Kasumi-1 (cell line): ENCODE data around the gene NLRX1.
"Not testable (repeated sequence)": the region's sequence is repeated elsewhere in the genome, so short reads cannot be mapped to it uniquely, and the experiment has no call there.

ENCODE experiments used
- DNase-seq, 2 experiments: peaks; one replicate each; lab custom pipeline; 2025; lab: John Stamatoyannopoulos, UW

Gene NLRX1, protein sequence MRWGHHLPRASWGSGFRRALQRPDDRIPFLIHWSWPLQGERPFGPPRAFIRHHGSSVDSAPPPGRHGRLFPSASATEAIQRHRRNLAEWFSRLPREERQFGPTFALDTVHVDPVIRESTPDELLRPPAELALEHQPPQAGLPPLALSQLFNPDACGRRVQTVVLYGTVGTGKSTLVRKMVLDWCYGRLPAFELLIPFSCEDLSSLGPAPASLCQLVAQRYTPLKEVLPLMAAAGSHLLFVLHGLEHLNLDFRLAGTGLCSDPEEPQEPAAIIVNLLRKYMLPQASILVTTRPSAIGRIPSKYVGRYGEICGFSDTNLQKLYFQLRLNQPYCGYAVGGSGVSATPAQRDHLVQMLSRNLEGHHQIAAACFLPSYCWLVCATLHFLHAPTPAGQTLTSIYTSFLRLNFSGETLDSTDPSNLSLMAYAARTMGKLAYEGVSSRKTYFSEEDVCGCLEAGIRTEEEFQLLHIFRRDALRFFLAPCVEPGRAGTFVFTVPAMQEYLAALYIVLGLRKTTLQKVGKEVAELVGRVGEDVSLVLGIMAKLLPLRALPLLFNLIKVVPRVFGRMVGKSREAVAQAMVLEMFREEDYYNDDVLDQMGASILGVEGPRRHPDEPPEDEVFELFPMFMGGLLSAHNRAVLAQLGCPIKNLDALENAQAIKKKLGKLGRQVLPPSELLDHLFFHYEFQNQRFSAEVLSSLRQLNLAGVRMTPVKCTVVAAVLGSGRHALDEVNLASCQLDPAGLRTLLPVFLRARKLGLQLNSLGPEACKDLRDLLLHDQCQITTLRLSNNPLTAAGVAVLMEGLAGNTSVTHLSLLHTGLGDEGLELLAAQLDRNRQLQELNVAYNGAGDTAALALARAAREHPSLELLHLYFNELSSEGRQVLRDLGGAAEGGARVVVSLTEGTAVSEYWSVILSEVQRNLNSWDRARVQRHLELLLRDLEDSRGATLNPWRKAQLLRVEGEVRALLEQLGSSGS

GRCh38 chr11:119168471-119169281 is at the start of gene NLRX1:
NLRX1 (plus strand) TSS chr11:119168725; CDS start chr11:119171404, 2,679 bp downstream.
- DNase-seq = peak; percentile 80 to 83

- DNase-seq = no peak
These were observed 49.6 kb upstream of the NLRX1 start for GRCh38 chr11:119118946-119119345.

DNA sequence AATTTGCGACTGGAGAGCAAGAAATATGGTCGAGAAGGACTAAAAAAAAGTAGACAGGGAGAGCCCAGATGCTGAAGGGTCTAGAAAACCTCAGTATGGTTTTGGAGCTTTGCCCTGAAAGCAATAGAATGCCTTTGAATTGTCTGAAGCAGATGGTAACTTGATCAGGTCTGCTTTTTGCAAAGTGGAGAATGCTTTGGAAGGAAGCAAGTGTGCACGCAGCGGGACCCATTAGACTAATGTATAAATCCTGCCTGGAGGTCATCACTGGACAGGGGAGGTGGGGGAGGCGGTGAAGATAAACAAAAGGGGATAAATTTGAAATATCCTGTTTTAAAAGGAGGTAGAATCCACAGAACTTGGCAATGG is 47.9 kb upstream of the NLRX1 start:
- DNase-seq = peak; percentile 32 to 41

GRCh38 chr11:119121008-119121810 is 47.3 kb upstream of the NLRX1 start, which contains the start of gene HINFP:
HINFP (plus strand) TSS chr11:119121580; CDS start chr11:119126945, 5,365 bp downstream.
- peak; percentile 98 to 99 for DNase-seq

DNA sequence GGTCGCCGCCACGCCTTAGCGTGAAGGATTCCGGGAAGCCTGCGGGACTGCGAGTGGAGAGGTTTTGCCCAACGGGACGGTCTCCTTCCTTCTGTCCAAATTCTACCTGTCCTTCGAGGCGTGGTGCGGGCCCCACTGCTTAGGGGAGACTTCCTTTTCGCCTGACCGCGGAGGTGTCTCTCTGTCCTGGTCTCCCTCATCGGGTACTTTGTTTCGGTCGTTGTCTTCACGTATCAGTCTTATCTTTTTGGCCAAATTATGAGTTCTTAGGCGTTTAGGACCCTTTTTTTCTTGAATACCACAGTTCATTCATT is 46.8 kb upstream of the NLRX1 start:
- DNase-seq = no peak

DNA sequence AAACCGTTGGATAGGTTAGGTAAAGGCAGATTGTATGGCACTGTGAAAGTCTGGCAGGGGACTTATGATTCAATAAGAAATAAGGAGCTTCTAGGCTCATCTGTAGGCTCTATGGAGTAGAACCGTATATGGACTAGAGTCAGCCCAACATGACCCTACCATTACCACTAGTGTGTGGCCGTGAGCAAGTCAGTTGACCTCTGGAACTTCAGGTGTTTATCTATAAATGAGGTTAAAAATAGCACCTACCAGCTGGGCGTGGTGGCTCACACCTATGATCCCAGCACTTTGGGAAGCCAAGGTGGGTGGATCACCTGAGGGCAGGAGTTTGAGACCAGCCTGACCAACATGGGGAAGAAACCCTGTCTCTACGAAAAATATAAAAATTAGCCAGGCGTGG is 42.7 kb upstream of the NLRX1 start:
- DNase-seq = no peak

DNA sequence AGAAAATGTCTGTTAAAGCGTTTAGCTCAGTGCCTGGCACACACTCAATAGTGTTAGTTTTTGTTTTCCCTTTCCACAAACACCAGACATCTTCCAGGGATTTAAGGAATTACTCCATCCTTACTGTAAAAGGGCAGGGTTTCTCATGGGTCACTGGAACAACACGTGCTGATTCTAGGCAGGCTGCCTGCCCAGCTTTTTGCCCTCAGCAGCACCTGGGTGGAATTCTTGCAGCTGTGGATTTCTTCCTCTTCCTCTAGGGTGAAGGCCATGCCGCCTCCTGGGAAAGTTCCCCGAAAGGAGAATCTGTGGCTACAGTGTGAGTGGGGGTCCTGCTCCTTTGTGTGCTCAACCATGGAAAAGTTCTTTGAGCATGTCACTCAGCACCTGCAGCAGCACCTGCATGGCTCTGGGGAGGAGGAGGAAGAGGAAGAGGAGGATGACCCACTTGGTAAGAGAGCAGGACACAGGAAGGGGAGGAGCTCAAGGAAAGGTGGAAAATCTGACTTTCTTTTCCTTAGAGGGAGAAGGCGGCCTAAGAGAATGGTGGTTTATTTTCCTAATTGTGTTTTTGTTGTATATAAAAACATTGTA is 41.8 kb upstream of the NLRX1 start:
- no peak for DNase-seq

- no peak for DNase-seq
These were observed 37.9 kb upstream of the NLRX1 start for GRCh38 chr11:119130662-119131061.

DNA sequence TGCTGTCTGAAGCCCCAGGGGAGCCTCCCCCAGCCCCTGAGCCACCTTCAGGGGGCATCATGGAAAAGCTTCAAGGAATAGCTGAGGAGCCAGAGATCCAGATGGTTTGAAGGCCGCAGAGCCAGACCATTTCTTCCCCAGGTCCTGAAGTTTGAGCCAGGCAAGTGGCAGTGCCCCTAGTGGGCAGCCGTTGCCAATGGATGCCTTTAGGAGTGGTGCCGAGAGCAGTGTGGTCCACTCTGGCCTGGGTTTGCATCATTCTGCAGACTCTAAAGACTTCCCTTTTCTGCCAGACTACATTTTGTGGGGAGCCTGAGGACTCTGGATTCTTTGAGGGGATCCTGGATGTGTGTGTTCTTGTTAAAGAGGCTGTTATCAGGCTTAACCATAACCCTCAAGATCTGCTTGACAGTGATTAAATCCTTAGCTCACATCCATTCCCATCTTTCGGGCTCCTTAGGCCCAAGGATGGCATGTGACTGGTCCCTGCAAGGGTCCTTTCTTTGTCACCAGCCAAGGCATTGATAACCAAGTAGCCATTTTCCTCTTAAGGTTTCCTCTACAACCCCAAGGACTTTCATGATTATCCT is 34.0 kb upstream of the NLRX1 start:
- DNase-seq = peak; percentile 34 to 37

DNA sequence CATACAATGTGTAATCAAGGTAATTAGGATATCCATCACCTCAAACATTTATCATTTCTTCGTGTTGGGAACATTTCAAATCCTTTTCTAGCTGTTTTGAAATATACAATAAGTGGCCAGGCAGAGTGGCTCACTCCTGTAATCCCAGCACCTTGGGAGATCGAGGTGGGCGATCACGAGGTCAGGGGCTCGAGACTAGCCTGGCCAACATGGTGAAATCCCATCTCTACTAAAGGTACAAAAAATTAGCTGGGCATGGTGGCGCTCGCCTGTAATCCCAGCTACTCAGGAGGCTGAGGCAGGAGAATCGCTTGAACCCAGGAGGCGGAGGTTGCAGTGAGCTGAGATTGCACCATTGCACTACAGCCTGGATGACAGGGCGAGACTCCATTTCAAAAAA is 29.2 kb upstream of the NLRX1 start:
- not testable (repeated sequence) for DNase-seq

DNA sequence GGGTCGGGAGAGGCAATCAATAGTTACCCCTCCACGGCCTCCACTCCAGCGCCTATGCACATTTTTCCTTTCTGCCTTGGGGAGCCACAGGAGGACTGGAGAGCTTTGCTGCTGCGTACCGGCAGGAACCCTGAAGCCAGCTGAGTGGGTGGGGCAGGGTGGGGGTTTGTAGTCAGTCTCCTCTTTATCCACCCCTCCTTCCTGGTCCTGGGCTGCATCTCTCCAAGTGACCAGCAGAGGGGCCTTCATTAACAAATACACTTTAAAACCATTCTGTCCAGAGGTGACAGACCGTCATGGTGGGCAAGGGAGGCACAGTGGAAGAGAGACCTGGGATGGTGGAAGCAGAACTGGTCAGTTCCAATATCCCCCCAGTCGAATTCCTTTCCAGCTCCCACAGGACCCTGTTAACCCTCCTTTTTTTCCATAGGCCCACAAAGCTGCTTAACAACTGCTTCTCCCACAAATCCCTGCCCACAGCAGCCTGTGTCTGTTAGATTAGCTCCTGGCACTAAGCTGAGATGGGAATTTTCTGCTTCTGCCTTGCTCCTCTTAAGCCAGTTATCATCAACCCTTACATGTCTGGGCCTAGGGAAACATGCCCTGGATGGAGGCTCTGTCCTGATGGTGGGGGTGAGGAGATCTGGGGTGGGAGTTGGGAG is 23.6 kb upstream of the NLRX1 start:
- peak; percentile 40 to 72 for DNase-seq

GRCh38 chr11:119145551-119145950 is 23.0 kb upstream of the NLRX1 start:
- DNase-seq = no peak

- no peak for DNase-seq
These were observed 20.8 kb upstream of the NLRX1 start for GRCh38 chr11:119147604-119148333.

- no peak for DNase-seq
These were observed 19.9 kb upstream of the NLRX1 start for GRCh38 chr11:119148720-119149017.

DNA sequence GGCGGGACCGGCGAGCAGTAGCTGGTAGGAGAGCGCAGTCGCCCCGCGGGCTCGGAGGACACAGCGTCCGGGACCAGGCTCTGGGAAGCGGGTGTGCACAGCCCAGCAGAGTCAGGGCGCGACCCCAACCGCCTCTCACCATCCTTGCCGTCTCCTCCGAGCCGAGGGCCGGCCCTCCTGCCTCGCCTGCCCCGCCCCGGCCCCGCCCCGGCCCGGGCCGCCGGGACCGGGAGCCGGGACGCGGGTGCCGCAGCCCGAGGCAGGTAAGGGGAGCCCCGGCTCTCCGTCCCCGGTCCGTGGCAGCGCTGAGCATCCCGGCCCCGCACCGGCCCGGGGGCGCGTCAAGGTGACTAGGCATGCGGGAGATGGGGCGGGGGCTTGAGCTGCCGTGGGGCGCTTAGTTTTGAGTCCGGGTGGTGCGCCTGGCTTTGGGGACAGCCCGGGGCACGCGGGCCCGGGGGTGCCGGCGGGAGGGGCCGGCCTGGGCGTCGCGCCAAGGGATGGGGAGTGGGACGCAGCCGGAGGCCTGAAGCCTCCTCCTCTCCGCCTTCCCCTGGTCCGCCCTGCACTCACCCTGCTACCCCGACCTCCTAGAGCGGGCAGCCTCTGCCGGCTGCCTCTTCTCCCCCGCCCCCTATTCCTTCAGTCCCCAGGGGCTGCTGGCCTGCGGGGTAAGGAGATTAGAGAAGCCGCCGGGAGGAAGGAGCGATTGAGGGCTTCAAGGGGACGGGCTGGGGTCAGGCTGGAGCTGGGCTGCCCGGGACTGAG is 19.3 kb upstream of the NLRX1 start, which contains the start of gene ABCG4:
Gene ABCG4 (plus strand): TSS at position 35 of the 768 bp plus-strand sequence. CDS start 914 bp downstream, outside the sequence.
- DNase-seq = no peak

DNA sequence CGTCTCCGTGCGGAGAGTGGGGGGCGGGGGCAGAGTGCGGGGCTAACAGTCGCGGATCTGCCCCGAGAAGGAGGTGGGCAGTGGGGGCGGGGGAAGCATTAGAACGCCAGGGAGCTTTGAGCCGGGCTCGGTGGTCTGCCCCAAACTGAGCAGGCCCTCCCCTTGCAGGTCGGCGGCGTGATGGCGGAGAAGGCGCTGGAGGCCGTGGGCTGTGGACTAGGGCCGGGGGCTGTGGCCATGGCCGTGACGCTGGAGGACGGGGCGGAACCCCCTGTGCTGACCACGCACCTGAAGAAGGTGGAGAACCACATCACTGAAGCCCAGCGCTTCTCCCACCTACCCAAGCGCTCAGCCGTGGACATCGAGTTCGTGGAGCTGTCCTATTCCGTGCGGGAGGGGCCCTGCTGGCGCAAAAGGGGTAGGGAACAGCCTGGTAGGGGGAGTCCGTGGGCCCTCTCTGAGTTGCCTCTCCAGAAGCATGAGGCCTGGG is 18.7 kb upstream of the NLRX1 start:
- no peak for DNase-seq

- DNase-seq = no peak
These were observed 16.5 kb upstream of the NLRX1 start for GRCh38 chr11:119152043-119152442.

DNA sequence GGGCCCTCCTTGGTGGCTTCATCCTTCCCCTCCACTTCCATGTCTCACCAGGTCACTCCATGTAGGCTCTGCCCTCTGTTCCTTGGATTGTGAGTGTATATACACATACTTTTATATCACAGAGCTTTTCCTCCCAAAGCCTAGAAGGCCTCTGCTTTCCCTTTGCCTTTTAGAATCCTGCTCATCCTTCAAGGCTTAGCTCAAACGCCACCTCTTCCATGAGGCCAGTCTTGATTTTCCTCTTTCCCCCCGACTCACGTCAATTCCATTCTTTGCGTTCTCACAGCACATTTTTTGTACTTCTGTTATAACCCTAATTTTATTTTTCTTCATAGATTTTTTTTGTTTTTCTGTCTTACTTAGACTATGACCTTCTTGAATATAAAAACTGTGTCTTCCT is 15.9 kb upstream of the NLRX1 start:
- DNase-seq = no peak
